Erythroblast (primary cell): ENCODE results near the gene CLDN6.

Experiments
- GATA1 ChIP-seq: IDR thresholded peaks from 2 replicates; pipeline ENCODE4 v1.6.1; 2011; ENCODE audit warnings: low read depth, mild to moderate bottlenecking, control low read depth, low read length, moderate library complexity
- POLR2A ChIP-seq: IDR thresholded peaks from 2 replicates; pipeline ENCODE4 v1.6.1; 2011; ENCODE audit warnings: mild to moderate bottlenecking, low read length

- TF ChIP-seq POLR2A, result no peak
- TF ChIP-seq GATA1, result no peak
These were observed 17.4 kb upstream of the CLDN6 start for GRCh38 chr16:3035289-3035971.
